ENCODE measurements around the gene CAST.

The CAST gene

DNA sequence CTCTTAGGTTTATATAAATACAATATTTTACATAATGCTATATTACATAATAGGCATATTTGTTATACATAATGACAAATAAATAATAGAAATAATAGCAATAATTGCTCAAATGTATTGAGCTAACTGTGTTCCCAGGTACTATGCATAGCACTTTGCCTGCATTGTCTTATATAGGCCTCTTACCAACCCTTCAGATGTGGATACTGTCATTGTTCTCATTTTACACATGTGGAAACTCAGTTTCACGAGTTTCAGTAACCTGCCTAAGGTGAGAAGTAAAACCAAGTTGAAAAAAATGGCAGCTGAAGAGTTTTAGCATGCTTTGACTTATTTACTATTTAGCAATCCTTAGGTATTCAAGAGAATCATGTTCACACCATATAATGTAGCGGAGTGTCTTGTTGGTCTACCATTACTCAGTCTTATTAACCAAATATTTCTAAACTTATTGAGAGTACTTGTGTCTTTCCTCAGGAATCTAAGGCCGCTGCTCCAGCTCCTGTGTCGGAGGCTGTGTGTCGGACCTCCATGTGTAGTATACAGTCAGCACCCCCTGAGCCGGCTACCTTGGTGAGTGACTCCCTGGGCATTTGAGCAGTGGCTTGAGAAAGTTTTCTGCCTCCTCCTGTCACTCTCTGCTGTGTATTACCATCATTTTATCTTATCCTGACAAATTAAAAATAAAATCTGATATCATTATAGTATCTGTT, 88.1 kb downstream of the CAST start:
- DNase-seq: no peak

DNA sequence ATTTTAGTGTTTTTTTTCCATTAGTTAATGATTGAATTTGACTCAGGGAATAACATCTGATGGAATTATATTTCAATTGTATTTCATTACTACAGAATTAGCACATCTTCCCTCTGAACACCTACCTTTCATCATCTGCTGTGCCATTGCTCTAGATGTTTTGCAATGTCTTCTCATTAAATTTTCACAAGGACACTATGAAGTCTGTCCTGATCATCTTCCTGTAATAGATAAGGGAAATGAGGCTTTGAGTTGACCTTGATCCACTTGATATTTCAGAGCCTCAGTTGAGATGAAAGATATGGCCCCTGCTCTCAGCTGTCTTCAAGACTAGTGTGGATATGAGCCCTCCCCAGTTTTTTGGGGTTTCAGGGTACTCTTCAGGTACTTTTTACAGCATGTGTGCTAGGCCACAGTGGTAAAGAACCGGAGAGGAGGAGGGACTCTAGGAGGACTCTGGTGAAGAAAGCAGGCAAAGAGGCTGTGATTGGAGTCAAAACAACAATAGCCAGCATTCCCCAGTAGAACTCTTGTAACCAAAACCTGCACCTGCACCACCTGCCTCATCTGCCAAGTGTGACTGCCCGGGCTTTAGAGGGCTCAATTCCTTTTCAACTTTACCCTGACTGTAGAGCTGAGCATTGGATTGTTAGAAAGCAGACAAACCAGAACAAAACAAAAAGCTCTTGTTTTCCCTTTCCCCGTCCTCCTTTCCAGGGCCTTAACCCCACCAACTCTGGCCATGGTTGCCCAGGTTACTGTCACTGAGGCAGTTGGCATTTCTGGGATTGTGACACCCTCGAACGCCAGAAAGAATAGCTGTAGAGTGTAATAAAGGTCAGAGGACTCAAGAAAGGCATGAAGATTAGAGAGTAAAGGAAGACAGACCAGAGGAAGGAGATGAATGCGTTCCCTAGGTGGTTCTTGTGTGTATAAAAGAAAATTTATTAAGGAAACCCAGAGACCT, 89.3 kb downstream of the CAST start:
- no peak for DNase-seq

GRCh38 chr5:96752341-96753016, 90.3 kb downstream of the CAST start:
- no peak for DNase-seq

GRCh38 chr5:96753017-96753397, 90.8 kb downstream of the CAST start:
- no peak for DNase-seq

DNA sequence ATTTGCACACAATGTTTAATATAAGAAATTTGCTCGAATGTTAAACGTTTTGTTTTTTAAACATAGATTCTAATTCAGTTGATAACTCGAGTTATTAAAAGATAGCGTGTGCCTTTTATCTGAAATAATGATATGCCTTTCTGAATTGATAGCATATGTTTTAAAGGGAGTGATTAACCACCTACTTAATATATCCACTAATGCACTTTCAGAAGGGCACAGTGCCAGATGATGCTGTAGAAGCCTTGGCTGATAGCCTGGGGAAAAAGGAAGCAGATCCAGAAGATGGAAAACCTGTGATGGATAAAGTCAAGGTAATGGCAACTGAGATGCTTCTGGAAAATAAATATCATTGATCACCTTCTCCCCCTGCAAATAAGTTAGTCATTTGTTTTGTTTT, 91.7 kb downstream of the CAST start:
- DNase-seq: no peak

DNA sequence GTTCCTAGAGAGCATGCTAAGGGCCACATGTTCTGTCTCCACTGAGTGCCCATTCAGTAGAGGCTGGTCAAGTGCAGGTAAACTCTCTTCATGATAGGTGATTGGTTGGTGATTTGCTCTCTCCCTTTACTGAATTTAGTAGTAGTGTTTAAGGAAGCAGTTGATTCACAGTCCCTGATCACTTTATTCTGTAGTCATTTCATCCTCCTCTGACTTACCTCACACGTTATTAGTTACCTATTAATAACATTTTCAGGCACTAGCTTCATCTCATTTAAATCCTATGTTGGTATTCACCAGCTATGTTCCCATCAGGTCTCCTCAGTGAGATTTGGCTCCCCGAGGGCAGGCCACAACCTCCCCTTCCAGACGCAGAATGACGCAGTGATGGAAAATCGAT, 93.7 kb downstream of the CAST start:
- no peak for DNase-seq

GRCh38 chr5:96756985-96757384, 94.8 kb downstream of the CAST start:
- no peak for DNase-seq

DNA sequence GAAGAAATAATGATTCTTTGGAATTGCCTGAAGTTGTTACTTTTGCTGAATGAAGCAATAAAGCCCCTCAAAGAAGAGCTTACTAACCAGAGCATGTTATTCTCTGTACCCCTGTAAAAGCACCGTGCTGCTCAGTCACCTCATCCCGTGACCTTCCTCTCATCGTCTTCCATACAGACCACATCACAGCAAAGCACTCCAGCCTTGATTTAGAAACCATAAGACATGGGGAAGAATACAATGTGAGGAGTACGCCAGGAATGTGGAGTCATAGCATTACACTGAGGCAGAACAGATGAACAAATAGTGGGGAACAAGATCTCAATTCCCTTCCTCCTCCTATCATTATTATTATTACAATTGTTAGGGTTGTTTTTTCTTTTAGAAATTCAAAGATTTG, 96.4 kb downstream of the CAST start:
- no peak for DNase-seq

DNA sequence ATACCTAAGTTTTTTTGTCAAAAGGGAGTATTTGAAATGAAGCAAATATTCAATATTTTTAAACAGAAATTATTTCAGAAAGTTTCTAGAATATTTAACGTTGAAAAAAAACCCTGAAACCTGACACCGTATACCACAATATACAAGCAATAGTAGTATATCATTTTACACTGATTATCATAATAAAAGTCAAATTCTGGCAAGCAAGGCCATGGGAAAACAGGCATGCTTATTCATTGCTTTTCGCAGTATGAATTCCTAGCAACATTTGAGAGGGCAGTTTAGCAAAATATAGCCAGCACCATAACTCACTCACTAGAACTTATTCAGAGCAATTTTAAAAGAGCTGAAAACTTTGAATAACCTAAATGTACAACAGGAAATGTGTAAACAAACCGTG, 99.4 kb downstream of the CAST start:
- no peak for DNase-seq

- no peak for DNase-seq
Observed at GRCh38 chr5:96763026-96763425, 100.8 kb downstream of the CAST start.

DNA sequence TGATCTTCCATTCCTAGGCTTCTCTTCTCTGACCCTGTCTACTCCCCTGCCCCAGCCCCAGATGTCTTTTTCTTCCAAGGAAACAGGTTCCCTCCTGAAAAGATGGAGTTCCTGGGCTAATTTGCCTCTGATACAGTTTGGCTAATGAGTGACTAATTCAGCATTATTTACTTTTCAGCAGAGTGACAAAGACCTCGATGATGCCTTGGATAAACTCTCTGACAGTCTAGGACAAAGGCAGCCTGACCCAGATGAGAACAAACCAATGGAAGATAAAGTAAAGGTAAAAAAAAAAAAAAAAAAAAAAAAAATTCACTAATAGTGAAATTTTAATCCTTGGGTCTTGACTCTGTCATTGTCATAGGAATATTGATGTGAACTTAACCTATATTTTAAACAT, 102.9 kb downstream of the CAST start:
- no peak for DNase-seq

- DNase-seq: no peak
Observed at GRCh38 chr5:96768708-96769251, 106.6 kb downstream of the CAST start.

- DNase-seq: no peak
Observed at GRCh38 chr5:96771395-96771794, 109.2 kb downstream of the CAST start.

DNA sequence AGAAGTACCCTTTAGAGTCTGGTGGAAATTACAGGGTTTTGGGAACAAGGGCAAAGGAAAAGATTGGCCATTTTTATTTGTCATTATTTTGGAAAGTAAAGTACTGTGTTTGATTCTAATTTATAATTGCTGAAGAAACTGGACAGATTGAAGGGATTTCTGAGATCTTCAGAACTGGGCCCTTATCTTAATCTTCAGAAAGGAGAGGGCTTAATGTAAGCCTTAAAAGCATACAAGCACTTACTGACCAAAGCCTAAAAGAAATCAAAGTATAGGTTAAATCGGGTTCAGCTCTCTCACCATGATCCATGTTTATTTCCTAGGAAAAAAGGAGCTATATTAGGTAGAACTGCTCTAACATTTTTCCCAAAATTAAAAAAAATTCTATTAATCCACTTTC, 109.9 kb downstream of the CAST start:
- DNase-seq: no peak

- DNase-seq: no peak
Observed at GRCh38 chr5:96772542-96772941, 110.4 kb downstream of the CAST start.

DNA sequence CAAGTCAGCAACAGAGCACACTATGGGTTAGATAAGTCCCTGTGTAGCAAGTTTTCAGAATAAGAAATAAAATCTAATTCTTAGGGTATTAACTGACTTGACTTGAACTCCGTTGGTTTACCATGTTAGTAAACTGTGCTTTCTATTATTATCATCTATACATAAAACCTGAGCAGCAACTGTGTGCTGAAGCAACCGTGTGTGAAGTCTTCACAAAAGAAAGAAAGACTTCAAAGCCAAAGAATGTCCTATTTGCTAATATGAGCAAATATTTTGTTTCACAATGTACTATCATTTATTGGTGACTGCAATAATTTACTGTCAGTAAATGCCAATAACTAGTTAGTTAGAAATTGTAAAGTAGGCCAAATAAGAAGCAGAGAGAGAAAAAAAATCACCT, 112.9 kb downstream of the CAST start:
- DNase-seq: no peak

- DNase-seq: no peak
Observed at GRCh38 chr5:96775689-96776088, 113.5 kb downstream of the CAST start.

- DNase-seq: no peak
Observed at GRCh38 chr5:96776621-96777020, 114.4 kb downstream of the CAST start.

- no peak for DNase-seq
Observed at GRCh38 chr5:96778409-96778808, 116.2 kb downstream of the CAST start.

DNA sequence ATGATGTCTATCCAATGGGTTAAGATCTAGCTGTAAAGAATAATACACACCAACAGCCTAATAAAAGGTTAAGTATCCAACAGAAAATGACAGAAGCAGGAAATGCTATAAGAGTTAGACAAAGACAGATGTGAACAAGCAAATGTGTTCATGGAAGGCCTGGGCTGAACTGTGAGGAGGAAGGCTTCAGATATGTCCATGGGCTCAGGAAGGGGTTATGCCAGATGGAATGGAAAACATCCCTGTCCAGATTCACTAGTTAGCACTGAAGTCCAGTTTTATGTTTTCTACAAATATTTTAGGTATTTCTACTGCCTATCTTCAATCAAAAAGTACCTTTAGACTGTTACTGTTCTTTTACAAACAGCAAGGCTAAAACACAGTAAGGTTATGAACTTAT, 118.5 kb downstream of the CAST start:
- DNase-seq: no peak

- no peak for DNase-seq
Observed at GRCh38 chr5:96781031-96781971, 119.1 kb downstream of the CAST start.

DNA sequence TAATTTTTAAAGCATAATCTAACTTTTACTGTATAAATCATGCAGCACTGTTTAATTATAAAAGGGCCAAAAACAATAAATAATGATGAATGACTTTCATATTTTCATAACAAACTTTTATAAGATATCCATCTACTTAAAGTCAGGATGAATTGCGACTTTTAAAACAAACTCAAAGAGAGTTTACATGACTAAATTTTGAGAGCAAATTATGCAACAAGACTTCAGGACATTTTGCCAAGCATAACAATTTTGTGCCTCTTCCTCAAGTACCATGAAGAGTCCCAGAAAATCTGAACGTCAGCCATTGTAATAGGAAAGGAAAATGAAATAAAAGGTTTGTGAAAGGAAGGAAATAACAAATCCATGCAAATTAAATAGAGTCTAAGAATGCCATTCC, 121.2 kb downstream of the CAST start:
- DNase-seq: no peak

All from stimulated activated CD4-positive, alpha-beta T cell treated with anti-CD3 and anti-CD28 coated beads, Interleukin-15, amount 100 ng/mL, for 24 hours (primary cell).